ENCODE data around the gene TBC1D9B.

TBC1D9B gene

DNA sequence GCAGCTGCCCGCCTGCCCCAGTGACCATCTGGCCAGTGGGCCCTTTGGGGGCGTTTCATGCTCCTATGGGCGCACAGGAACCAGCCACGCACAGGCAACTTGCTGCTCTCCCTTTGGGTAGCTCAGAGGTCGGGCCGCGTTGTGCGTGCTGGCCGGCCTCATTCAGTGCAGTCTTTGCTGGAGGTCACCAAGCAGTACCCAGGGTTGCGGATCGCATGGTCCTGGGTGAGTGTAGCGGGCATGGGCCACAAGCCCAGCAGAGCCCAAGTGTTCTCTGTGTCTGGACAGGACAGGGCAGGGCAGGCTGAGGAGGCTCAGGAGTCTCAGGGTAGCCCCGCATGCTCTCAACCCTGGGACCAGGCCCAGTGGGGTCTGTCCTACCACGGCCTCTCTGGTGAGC is 39.2 kb downstream of the TBC1D9B start:
- DNase-seq, result no peak

DNA sequence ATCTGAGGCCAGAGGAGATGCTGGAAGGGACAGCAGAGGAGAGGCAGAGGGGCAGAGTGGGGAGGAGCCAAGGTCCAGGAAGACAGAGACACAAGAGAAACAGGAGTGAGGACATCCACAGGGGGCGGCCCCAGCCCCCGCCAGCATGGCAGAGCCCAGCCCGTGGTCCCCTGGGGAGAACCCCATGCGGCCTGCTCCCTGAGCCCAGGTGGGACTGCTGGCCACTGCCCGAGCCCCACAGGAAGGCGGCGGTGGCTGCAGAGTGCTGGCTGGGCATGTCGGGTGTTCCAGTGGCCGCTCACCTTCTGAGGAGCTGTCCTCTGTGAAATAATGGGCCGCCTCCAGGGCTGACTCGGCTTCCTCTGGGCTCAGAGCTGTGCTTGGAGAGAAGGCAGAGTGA is 40.2 kb downstream of the TBC1D9B start:
- DNase-seq, result no peak

DNA sequence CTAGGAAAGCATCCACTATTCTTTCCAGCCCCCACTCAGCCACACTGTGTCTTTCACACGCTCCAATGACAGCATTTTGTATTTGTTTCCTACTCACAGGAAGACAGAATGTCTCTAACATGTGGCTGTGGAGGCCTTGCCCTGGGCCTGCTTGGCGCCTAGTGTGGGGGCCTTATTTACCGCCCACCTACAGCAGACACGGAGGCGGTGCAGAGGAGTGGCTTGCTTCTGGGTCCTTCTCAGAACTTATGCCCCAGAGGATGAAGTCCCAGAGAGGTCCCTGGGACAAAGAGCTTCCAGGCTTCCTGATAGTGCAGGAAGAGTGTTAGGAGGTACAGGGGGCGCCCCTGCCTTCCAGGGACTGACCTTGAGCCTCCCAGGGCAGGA is 40.6 kb downstream of the TBC1D9B start:
- no peak for DNase-seq

DNA sequence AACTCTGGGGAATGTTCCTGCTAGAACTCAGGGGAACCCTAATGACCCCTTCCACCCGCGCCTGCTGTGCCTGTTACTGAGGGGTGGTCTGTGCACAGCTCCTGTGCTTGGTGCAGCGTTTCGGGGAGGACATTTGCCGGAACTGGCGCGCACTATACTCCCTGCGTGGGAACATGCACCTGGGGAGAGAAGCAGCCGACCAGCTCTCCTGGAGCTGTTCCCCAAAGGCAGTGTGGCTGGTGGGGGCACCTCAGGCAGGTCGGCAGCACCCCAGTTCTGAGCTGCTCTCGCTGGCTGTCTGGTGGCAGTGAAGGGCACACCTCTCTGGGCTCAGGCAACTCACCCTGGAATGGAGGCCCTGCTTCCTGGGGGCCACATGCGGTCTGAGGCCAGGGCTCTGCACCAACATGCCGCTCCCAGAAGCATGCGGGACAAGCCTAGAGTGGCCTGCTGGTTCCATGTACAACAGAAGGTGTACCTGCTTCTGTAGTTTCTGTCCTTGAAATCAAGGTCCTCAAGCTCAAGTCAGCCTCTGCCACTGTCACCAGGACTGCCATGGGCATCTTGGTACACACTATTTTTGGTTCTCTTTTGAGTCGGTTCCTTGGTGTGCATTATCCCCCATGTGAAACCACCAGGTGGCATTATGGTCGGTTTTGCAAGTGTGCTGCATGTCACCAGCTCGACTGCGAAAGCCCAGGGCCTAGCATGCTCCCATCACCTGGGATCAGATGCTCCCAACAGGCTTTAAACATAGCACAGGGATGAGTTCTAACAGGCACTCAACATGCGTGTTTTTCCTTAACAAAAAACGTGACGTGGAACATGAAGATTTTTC is 41.2 kb downstream of the TBC1D9B start:
- no peak for DNase-seq

DNA sequence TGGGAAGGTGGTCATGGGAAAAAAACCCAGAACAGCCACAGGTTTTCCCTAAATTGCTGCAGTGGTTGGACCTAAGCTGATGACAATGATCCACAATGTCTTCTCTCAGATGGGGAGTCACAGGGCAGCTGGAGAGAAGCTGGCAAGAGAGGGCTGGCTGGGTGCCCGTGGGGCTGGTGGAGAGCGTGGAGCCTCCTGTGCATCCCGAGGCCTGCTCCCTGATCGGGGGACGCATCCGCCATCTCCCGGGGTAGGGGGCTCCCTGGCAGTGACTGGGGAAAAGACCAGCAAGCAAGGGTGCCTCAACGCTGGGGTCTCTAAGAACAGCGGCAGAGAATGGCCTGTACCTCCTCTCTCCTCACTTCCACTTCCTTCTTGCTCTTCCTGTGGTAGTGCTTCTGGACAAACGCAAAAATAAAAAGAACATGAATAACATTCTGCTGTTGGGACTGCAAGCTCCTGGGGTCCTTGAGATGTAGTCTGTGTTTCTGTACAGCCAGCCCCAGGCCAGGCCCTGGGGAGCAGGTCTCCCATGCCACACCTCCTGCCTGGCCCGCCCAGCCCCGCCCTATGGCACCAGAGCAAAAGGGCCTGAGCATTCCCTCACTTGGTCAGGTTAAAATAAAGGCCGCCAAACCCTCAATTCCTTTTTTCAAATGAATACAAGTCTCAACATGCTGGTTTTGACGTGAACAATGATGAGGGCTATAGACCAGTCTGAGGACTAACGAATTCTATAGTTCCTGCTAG is 42.0 kb downstream of the TBC1D9B start:
- DNase-seq, result no peak

DNA sequence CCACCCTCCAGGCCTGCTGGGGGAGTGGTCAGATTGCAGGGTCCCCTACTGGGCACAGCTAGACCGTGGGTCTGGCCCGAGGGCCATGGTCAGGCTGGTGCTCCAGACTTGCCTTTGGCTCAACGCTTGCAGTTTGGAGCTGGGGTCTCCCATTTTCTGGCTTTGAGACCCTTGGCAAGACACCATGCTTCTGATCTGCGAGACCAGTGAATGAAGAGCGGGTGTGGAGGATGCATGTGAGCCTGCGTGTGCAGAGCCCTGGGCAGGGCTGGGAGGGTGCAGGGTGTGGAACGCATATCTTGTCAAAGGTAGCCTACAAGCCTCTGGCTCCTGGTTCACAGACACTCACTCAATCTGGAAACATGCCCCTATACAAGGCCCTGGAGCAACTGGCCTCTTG is 43.0 kb downstream of the TBC1D9B start:
- no peak for DNase-seq

DNA sequence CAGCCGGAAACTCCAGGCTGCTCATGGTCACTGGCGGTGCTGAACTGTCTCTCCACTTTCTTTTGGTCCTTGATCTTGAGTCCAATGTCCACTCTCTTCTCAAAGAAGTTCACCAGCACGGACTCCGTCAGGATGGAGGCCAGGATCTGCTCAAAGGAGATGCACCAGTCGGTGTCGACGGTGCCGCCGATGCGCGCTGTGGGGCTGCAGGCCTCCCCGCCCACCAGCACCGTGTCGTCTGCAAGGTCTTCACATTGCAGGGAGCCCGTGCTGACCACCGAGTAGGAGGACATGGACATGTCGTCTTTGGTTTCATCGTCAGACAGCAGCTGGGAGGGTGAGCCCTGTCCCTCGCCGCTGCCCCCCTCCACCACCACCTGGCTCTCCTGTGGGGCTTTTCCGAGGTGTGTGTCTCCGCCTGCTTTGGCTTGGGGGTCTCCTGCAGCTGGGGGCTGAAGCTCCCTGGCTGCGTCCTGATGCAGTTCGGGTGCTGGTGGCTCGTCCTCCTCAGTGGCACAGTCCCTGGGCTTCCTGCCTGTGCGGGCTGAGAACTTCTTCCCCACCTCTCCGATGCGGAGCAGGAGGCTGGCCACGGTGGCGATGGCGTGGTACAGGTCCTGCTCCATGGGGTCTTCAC is 44.1 kb downstream of the TBC1D9B start:
- no peak for DNase-seq

DNA sequence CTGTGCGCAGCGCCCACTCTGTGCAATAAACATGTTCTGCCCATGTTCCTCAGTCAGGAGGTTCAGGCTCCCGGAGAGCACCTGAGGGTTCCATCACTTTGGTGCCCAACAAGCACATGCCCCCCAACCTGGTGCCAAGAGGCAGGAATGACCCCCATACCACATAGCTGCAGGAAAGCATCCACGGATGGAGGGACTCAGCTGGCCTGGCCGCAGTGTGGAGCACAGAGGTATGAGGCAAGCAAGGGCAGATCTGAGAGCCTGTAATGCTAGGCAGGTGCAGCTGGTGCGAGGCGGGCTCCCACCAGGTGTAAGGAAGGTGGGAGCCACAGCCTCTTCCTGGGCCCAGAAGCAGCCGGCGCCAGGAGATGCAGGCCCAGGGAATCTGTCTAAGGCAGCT is 44.8 kb downstream of the TBC1D9B start:
- no peak for DNase-seq

DNA sequence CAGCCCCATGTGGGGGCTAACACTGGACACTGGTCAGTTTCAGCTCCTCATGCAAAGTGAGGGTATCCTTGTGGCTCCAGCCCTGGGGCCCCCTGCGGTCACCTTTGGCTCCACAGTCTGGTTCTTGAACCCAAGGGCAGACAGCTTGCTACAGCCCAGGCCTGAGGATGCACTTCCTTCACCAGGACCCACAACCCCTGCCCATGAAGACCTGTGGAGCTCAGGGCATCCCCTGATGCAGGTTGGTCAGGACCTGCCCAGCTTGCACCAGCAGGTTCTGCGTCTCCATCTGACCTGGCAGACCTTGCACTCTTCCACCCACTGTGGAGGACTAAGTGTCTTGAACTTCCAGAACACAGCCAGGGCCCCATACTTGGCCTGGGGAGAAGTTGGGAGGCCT is 45.4 kb downstream of the TBC1D9B start:
- no peak for DNase-seq

DNA sequence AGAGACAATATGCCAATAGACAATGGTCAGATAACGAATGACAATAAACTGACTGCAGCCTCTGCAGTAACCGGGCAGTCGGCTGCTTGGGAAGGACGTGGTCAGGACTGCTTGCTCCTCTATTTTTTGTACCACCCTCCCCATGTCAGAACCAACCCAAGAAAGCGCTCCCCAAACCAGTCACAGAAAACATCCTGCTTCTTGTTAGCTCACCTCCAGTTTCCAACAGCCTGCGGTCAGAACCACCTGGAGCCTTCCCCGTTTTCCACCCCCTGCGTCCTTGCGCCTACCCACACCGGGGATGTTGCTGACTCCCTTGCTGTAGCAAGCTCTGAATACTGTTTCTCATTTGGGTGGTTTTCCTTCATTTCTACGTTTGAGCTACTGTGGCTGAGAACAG is 47.4 kb downstream of the TBC1D9B start:
- DNase-seq, result no peak

DNA sequence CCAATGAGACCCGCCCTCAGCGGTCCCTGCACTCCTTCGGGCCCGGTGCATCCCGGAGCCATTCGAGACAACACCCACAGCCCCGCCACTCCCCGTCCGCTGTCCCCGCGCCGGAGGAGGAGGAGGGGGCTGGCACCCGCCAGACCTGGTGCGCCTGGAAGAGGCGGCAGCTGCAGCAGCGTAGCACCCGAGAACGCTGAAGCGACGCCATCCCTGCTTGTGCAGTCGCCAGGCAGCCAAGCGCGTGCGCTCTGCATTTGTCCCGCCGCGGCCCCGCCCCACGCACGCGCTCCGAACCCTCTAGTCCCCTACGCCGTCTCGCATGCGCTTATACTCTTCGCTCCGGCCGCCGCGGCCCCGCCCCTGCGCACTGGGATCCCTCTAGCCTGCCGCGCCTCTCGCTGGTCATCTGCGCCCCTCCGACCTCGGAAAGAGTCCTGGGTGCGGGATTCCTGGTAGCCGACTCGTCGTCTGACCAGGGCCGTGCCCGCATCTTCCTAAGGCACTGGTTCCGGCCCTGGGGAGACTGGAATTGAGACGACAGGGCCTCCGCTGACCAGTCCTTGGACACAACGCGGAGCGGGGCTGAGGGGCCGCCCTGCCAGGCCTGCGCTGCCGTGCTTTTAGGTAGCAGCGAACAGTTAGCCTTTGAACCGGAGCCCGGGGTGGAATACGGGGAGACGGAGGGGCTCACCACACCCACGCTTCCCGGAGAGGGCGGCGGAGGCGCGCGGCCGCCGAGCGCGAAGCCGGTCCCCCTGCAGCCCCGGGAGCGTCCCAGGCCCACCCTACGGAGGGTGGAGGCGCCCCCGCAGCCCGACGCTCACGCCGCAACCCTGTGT is 48.9 kb downstream of the TBC1D9B start, which contains the start of gene MRNIP:
Gene MRNIP, minus strand, starts transcription at position 232 of the 842 bp plus-strand sequence. Its CDS starts 21 bp downstream, at position 211.
- DNase-seq, result peak; percentile 92

DNA sequence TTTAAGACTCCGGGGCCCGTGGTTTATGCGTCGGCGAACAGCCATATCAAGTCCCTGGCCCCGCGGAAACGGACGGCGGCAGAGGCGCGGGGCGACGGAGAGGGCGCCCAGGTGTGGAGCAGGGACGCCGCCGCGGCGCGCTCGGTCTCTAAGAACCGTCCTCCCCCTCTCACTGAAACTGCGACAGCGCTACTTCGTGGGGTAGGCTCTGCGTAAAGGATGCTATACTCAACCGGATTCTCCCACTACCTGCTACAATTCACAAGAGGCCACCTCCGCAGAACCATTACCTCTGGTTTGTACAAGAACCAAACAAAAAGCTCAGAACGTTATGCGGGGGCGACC is 49.5 kb downstream of the TBC1D9B start:
- DNase-seq, result no peak

DNA sequence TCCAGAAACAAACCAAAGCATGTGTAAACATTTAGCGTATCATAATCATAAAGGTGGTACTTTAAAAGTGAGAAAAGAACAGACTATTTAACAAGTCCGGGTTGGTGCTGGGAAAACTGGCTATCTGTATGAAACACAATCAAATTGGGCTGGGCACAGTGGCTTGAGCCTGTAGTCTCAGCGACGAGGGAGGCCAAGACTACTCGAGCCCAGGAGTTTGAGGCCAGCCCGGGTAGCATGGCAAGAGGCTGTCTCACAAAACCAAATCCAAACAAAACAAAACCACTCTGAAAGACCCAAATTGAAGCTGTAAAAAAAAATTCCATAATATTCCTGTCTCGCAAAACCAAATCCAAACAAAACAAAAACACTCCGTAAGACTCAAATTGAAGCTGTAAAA is 53.3 kb downstream of the TBC1D9B start:
- DNase-seq, result no peak

DNA sequence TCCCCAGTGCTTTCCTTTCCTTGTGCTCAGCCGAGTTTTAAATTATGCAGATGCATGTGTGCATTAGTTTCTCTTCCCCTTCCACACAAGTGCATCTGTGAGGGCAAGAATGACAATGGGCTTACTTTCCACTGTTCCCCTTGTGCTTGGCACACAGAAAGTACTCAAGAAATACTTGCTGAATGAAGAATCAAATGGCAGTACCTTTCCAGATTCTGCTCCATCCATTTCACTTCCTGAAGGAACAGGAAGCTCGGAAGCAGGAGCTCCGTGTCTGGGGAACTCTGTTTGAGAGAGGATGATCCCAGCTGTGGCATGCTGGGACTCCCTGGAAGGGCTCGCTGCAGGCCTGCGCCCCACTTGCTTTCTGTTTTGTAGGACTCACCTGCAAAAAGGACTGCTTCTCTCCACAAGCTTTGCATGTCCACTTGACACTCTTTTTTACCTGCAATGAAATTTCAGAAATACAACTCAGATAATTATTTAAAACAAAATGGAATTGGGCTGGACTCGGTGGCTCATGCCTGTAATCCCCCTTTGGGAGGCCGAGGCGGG is 54.6 kb downstream of the TBC1D9B start:
- no peak for DNase-seq

DNA sequence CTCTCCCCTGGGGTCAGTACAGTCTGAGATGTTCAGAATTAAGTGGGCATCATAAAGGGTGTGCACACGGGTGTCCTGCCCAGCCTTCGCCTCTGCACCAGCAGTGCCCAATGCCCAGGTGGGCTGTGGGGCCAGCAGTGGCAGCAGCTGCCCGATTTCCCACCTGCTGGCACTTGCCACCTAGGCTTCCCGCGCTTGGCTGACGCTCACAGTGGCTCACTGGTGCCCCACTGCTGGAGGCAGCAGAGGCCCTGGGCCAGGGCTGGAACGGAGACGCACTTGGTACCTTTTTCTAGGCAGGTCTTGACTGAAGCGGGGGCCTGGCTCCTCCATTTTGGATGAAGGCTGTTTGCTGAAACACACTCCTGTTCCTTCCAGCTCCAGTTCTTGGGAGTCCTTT is 66.1 kb downstream of the TBC1D9B start:
- DNase-seq, result no peak

DNA sequence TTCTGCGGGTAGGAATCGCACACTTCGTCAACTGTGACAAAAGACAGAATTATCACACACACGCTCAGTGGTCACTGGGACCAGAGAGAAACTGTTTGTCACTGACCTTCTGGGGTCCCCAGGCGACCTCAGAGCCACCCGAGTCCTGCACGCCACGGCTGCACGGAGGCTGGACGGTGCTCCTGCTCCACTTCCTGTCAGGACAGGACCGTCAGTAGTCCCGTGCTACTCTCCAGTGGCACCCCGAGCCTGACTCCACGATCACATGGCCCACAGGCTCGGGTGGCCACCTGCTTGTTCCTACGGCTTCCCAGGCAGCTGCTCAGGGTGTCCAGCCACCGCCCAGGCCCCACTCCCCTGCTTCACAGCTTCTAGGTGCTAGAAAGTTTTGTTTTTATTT is 66.9 kb downstream of the TBC1D9B start:
- DNase-seq, result no peak

DNA sequence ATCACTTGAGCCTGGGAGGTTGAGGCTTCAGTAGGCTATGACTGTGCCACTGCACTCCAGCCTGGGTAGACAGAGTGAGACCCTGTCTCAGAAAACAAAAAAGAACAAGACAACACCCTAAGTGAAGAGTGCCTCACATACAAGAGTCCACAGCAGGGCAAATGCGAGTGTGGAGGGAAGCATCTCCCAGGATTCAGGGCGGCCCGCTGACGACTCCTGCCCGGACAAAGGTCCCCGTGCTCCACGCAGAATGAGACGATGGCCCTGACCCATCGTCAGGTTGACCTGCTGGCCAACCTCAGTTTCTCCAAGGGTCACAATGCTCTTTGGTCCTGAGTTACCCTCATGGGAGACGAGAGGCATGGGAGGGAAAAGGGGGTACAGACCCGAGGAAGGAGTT is 67.4 kb downstream of the TBC1D9B start:
- DNase-seq, result no peak

DNA sequence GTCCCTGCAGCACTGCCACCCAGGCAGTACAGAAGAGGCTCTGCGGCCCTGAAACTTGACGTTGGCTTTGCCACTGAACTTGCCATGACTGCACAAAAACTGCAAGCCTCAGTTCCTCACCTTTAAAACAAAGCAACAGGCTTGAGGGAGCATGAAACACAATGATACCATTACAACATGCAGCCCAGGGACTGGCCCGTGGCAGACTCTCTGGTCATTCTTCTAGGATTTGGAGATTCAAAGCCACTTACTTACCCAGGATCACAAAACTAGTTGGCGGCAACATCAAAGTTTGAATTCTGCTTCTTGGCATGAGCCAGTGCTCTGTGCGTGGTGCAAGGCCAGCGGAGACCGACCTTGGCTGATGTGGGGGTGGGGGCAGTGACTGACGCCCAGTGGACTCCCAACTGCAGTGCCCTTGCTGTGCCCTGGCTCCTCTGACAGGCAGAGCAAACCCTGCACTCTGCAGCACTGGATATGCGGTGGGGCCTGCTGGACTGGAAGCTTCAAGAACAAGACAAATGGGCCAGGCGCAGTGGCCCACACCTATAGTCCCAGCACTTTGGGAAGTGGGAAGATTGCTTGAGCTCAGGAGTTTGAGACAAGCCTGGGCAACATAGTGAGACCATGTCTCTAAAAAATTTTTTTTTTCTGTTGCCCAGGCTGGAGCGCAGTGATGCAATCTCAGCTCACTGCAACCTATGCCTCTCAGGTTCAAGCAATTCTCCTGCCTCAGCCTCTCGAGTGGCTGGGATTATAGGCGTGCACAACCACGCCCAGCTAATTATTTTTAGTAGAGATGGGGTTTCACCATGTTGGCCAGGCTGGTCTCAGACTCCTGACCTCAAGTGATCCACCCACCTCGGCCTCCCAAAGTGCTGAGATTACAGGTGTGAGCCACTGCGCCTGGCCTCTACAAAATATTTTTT is 68.1 kb downstream of the TBC1D9B start:
- no peak for DNase-seq

DNA sequence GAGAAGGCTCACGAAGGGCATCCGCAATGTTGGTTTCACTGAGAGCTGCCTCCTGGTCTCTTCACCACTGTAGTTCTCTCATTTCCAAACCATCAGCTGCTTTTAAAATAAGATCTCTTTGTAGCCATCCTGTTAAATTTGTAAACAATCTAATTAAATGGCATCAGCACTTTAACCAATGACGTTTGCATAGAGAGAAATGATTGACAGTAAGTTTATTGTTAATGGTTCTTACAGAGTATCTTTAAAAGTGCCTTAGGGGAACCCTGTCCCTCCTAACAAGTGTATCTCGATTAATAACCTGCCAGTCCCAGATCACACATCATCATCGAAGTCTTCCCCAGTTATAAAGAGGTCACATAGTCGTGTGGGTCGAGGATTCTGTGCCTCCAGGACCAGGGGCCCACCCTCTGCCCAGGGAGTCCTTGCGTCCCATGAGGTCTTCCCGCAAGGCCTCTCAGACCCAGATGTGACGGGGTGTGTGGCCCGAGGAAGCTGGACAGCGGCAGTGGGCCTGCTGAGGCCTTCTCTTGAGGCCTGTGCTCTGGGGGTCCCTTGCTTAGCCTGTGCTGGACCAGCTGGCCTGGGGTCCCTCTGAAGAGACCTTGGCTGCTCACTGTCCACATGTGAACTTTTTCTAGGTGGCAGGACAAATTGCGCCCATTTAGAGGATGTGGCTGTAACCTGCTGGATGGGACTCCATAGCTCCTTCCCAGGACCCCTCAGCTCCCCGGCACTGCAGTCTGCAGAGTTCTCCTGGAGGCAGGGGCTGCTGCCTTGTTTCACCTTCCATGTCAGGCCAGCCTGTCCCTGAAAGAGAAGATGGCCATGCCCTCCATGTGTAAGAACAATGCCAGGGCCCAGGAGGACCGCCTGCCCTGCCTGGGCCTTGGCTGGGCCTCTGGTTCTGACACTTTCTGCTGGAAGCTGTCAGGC is 70.4 kb downstream of the TBC1D9B start:
- no peak for DNase-seq

Data from SHP77 treated with DMSO at 0.1 percent for 48 hours (cell line).